NB4 (cell line): Measurements from ENCODE around the gene GRIA1.

Experiments
- DNase-seq: peaks from one replicate; pipeline ENCODE4 v3.0.0; 2010; ENCODE audit warnings: low read depth
- H3K4me3 ChIP-seq: one replicate; pipeline ENCODE4 v1.5.1; 2011; ENCODE audit warnings: mild to moderate bottlenecking, low read depth, low read length, moderate library complexity
- CTCF ChIP-seq: IDR thresholded peaks from one replicate; pipeline ENCODE4 v1.5.1; 2012; ENCODE audit warnings: low read depth, low read length
- MAX ChIP-seq: IDR thresholded peaks from 2 replicates; pipeline ENCODE4 v1.6.1; 2011; ENCODE audit warnings: low read depth, low read length
- MYC ChIP-seq: IDR thresholded peaks from 2 replicates; pipeline ENCODE4 v1.6.1; 2011; ENCODE audit warnings: low read depth, low read length
- POLR2A ChIP-seq: IDR thresholded peaks from 2 replicates; pipeline ENCODE4 v1.6.1; 2011; ENCODE audit warnings: mild to moderate bottlenecking; ENCODE audit not compliant: insufficient read length; ENCODE audit errors: extremely low read depth

Gene GRIA1

DNA sequence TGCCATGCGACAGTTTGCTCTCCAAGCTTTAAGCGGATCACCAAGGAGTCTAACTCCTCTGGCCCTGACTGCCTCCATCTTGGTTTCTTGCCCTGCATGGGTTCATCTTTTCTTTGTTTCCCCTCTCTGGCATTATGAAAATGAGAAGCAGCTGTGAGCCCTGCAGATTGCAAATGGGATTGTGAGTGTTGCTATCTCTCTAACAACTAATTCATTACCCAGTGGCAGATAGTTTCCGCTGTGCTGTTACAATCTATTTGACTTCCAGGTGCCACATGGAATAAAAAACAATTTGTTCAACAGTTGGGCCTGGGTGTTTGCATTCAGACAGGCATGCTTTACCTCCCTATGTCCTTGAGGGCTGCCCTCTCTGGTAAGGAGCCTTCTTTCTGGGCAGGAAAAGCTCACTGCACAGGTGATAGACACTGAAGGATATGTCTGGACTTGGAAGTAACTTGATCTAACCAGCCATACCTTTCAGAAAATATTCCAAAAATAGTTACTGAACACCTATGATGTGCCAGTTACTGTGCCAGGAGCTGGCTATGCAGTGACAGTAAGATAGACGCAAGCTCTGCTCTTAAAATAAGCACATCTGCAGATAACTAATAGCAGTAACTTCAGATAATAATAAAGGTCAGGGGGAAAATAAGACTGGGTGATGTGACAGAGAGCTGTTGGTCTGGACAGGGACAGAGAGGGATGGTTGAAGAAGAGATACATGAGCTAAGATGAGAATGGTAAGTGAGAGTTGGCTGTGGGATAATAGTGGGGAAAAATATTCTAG, 40.1 kb downstream of the GRIA1 start:
- DNase-seq, result no peak
- H3K4me3 ChIP-seq, result no peak overlapping the region
- TF ChIP-seq MAX, result no peak
- TF ChIP-seq POLR2A, result no peak
- TF ChIP-seq MYC, result no peak
- TF ChIP-seq CTCF, result no peak

- TF ChIP-seq MAX (no peak), POLR2A (no peak), CTCF (no peak), MYC (no peak)
- no peak for DNase-seq
- no peak overlapping the region for H3K4me3 ChIP-seq
Measured at GRCh38 chr5:153533546-153533945, 43.1 kb downstream of the GRIA1 start.

- no peak for DNase-seq
- TF ChIP-seq POLR2A (no peak), MYC (no peak), CTCF (no peak), MAX (no peak)
- no peak overlapping the region for H3K4me3 ChIP-seq
Measured at GRCh38 chr5:153534102-153534501, 43.6 kb downstream of the GRIA1 start.

GRCh38 chr5:153537207-153537606, 46.7 kb downstream of the GRIA1 start:
- no peak for TF ChIP-seq POLR2A
- no peak for TF ChIP-seq MYC
- no peak for TF ChIP-seq MAX
- no peak for TF ChIP-seq CTCF
- no peak for DNase-seq
- H3K4me3 ChIP-seq, result no peak overlapping the region

- TF ChIP-seq MAX (no peak), MYC (no peak), CTCF (no peak), POLR2A (no peak)
- no peak for DNase-seq
- no peak overlapping the region for H3K4me3 ChIP-seq
Measured at GRCh38 chr5:153539983-153540382, 49.5 kb downstream of the GRIA1 start.
